ENCODE results near the gene ZNF674. TPM values are rescaled to one million over a fixed set of nuclear protein-coding genes. Genes with fewer than 3 reads are reported as not detected.

The ZNF674 gene
- total and polyA plus RNA-seq, 10 of the 15 experiments (the other 5 are each of a cell fraction or from before 2014, with no cell fraction given): 1.0 to 3.7 (median 1.8) TPM

DNA sequence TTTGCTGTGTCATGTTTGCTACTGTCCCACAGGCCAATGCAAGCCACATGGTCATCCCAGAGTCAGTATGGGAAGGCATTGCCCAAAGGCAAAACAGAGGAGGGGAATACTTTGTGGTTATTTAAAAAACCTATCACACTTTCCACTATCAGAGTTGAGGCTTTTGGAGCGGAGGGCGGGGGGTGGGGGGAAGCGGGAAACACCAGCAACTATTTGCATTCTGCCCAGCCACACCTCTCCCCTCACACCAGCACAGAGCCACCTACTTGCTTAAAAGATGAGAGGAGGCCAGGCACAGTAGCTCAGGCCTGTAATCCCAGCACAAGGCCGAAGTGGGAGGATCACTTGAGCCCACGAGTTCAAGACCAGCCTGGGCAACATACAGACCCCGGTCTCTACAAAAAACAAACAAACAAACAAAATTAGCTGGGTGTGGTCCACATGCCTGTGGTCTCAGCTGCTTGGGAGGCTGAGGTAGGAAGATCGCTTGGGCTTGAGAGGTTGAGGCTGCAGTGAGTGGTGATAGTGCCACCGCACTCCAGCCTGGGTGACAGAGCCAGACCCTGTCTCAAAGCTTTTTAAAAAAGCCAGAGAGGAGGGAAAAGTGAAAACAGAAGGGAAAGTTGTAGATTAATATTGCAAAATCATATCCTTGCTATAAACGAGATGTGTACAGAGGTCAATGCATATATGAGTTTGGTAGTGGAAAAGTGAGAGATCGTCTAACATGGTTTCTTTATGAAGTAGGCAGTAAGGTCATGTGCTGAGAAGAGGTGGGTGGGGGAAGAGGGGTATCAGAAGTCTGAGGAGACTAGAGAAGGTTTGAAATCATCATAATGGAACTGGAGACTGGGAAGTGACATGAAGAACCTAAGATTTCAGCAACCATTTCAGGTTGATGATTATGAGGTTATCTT, 26.5 kb upstream of the ZNF674 start:
- POLR2A ChIA-PET: interaction anchor here (1.2 to 3.5 kb wide), 2 partner anchors 9 to 66 kb away, joined by 3 to 15 read pairs; no protein-coding TSS in a partner anchor
- no TSS peak for BruUV-seq (replicated peaks)
- intact Hi-C loops (cut with micrococcal nuclease; ENCODE audit: unreplicated experiment): loop anchor here (5.0 kb wide), 1 partner anchor 141 kb away; no protein-coding TSS in a partner anchor
- DNase-seq (ENCODE audit: low read depth, low spot score): no peak
- peaks cover 26% of the 10 kb centered on the region for H3K4me1 ChIP-seq (ENCODE audit: control insufficient read depth, insufficient read depth, low read length)
- H3K36me3 ChIP-seq (ENCODE audit: control insufficient read depth in 2 of 2, insufficient read depth in 2 of 2, low read length in 1 of 2): no peaks in the 10 kb centered on the region
- RAD21 ChIA-PET (ENCODE audit: unreplicated experiment): interaction anchor here (1.0 to 2.5 kb wide), 10 partner anchors 9 to 224 kb away, joined by 3 to 43 read pairs (median 8); no protein-coding TSS in a partner anchor
- H3K4me2 ChIP-seq (ENCODE audit: control insufficient read depth, insufficient read depth): peak overlapping the region; percentile 75
- H3K27me3 ChIP-seq (replicated peaks in 1 of 2; ENCODE audit: control insufficient read depth in 2 of 2, insufficient read depth in 2 of 2, low read length in 1 of 2): no peaks in the 10 kb centered on the region
- H3K27ac ChIP-seq (ENCODE audit: control insufficient read depth, insufficient read depth): peak overlapping the region; percentile 80
- no peak overlapping the region for H3K4me3 ChIP-seq
- H3K9me3 ChIP-seq (replicated peaks; ENCODE audit: control insufficient read depth, insufficient read depth, low read length): no peaks in the 10 kb centered on the region
- no peak overlapping the region for H2AFZ ChIP-seq (ENCODE audit: control insufficient read depth, low read depth, low read length)
- 22% methylated on average over 10 of the region's 10 CpGs for WGBS (ENCODE audit: insufficient coverage, insufficient replicate concordance, low lambda C conversion rate, missing lambda C conversion rate)
- peaks cover 23% of the 10 kb centered on the region for H3K79me2 ChIP-seq (ENCODE audit: control insufficient read depth, insufficient read depth, low read length)
- SMC1A ChIA-PET (ENCODE audit: uncharacterized antibody, unreplicated experiment): interaction anchor here (0.6 to 2.7 kb wide), 16 partner anchors 10 to 267 kb away, joined by 3 to 34 read pairs (median 4); no protein-coding TSS in a partner anchor
- peak; percentile 11 for ATAC-seq
- CTCF ChIA-PET: interaction anchor here (0.9 to 2.5 kb wide), 10 partner anchors 9 to 163 kb away, joined by 3 to 30 read pairs (median 4); no protein-coding TSS in a partner anchor
- FAIRE-seq: no peak
- peak overlapping the region; percentile 1 for H3K9ac ChIP-seq (ENCODE audit: control insufficient read depth, insufficient read depth, low read length)
- peak; percentile 57; the same call in 1 of the 3 replicates for TF ChIP-seq POU2F2 (IDR thresholded peaks at IDR 0.05; ENCODE audit: borderline replicate concordance, low read depth, low read length)
- TF ChIP-seq JUND (IDR thresholded peaks at IDR 0.05; ENCODE audit: low read depth, low read length): no peak
- peak in 1 of 2 experiments; percentile 32; a peak in 1 of 3 replicates for TF ChIP-seq EGR1 (IDR thresholded peaks at IDR 0.05; ENCODE audit: borderline replicate concordance in 1 of 2, low read depth in 2 of 2, low read length in 2 of 2)
- no peak for TF ChIP-seq RFX5 (IDR thresholded peaks at IDR 0.05; ENCODE audit: low read depth, low read length)
- TF ChIP-seq ZNF274 (IDR thresholded peaks at IDR 0.05; ENCODE audit: insufficient read depth, insufficient read length): no peak
- TF ChIP-seq NFYB (IDR thresholded peaks at IDR 0.05; ENCODE audit: insufficient read depth, low read depth, low read length): no peak
- TF ChIP-seq NR2F1 (conservative IDR thresholded peaks at IDR 0.05): 0 out of 2 replicates have a peak, but pooled peaks have one; percentile 12
- peak; percentile 57; the same call in 1 of the 2 replicates for TF ChIP-seq RAD51 (IDR thresholded peaks at IDR 0.05)
- no peak for TF ChIP-seq STAT1 (conservative IDR thresholded peaks at IDR 0.05)
- TF ChIP-seq RUNX3 (IDR thresholded peaks at IDR 0.05; ENCODE audit: low read length): peak; percentile 45
- TF ChIP-seq SMARCA5 (IDR thresholded peaks at IDR 0.05): peak; percentile 68; the same call in 1 of the 2 replicates
- 0 out of 2 replicates have a peak, but pooled peaks have one; percentile 39 for TF ChIP-seq RELB (IDR thresholded peaks at IDR 0.05; ENCODE audit: low read depth)
- TF ChIP-seq HDGF (IDR thresholded peaks at IDR 0.05): peak; percentile 47; the same call in 1 of the 2 replicates
- in situ Hi-C loops (cut with MboI): no loop called here
- no peaks in the 10 kb centered on the region for H4K20me1 ChIP-seq (ENCODE audit: control insufficient read depth, insufficient read depth)

Measured in GM12878 (cell line).